Measurements from ENCODE around the gene TARS3. TPM values are rescaled to one million over a fixed set of nuclear protein-coding genes. Genes with fewer than 3 reads are reported as not detected.
A peak's percentile ranks its signal among the peaks of the same experiment; 100 is the strongest.
"Not testable (repeated sequence)": the region's sequence is repeated elsewhere in the genome, so short reads cannot be mapped to it uniquely, and the experiment has no call there.

Gene TARS3
- 13.9 and 15.2 TPM in 2 replicates for total RNA-seq

DNA sequence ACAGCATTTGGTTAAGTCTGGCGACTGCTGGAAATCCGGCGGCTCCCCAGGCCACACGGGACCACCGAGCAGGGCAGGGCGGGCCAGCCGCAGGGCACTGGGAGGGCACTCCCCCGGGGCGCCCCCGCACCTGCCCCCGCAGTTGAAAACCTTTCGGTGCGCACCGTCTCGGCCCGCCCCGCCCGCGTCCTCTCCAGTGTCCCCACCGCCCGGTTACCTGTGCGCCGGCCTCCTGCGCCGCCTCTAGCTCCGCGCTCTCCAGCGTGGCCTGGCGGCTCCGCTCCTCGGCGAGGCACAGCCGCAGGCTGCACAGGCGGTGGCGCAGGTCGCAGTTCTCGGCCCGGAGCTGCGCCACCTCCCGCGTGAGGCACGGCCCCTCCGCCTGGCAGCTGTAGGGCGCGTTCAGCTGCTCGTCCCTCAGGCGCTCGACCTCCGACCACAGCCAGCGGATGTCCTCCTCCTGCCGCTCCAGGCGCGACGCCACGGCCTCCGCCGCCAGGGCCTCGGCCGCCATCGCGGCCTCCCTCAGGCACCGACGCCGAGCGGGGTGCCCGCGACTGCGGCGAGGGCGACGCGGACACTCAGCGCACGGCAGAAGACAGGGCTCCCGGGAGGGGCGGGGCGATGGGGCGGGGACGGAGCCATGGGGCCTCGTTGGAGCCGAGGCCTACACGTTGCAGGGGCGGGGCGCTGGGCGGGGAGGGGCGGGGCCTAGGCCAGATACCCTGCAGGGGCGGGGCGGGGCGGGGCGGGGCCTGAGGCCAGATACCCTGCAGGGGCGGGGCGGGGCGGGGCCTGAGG, at the start of gene TARS3:
Gene TARS3 (minus strand): TSS at position 600 of the 801 bp plus-strand sequence. CDS start 86 bp downstream, at position 514.
- Mint-ChIP-seq H3K36me3 (ENCODE audit: low read depth) (peaks cover 30% of the 10 kb centered on the region), H3K9me3 (peaks cover 6% of the 10 kb centered on the region), H3K27ac (peak within 1 kb of the TSS; percentile 95), H3K4me3 (peak within 1 kb of the TSS; percentile 88), H3K4me1 (ENCODE audit: low read depth) (peaks cover 30% of the 10 kb centered on the region), H3K27me3 (ENCODE audit: insufficient read depth) (peaks cover under 1% of the 10 kb centered on the region)
- DNase-seq (ENCODE audit: low spot score): peak; percentile 83
- intact Hi-C loops (cut with micrococcal nuclease): loop anchor here (1.0 to 5.0 kb wide), 7 partner anchors 17 to 1122 kb away; partner anchors contain the start of genes ASB7, LINS1, SELENOS and TM2D3

DNA sequence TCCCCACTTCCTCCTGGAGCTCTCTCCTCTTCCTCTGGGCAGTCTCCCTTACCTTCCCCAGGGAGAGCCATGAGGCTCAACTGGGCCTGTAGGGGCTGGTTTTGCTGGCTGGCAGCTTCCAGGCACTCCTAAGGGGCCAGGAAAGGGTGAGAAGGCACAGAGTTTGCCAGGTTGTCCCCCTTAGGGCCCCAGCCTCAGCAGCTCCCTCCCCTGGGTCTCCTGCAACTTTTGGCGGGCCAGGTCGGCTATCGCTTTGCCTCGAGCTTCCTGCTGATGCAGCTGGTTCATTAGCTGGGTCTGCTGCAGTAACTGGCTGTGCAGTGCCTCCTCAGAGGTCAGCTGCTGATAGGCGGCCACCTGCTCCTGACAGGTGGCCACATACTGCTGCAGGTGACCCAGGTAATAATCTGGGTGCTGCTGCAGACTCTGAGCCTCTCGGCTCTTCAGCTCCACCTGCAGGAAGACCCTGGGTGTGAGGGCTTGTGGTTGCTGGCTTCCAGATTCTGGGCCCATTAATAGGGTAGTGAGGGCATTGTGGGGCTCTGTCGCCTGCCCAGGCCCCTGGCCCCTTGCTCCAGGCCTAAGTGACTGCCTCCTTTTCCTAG, 49.3 kb upstream of the TARS3 start:
- no peak overlapping the region for H3K4me3 Mint-ChIP-seq
- no peak overlapping the region for H3K27ac Mint-ChIP-seq
- intact Hi-C loops (cut with micrococcal nuclease): no loop called here
- peaks cover 2% of the 10 kb centered on the region for H3K27me3 Mint-ChIP-seq (ENCODE audit: insufficient read depth)
- H3K4me1 Mint-ChIP-seq (ENCODE audit: low read depth): no peaks in the 10 kb centered on the region
- no peaks in the 10 kb centered on the region for H3K36me3 Mint-ChIP-seq (ENCODE audit: low read depth)
- DNase-seq (ENCODE audit: low spot score): no peak
- no peaks in the 10 kb centered on the region for H3K9me3 Mint-ChIP-seq

DNA sequence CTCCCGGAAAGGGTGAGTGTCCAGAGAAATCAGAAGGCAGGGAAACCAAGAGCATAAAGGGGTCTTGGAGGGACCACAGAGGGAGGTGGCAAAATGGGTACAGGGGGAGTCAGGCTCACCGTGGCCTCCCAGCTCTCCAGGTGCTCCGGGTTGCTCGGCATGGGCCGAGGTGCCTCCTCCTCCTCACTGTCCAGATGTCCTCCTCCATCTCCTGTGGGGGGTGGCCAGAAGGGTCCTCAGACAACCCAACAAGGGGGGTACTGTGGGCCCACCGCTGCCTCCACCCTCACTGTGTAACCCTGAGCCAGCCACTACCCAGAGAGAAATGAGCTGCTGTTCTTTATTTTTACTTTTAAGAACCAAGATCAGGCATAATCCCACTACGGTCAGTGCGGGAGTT, 48.6 kb upstream of the TARS3 start:
- DNase-seq (ENCODE audit: low spot score): no peak
- Mint-ChIP-seq H3K27ac (no peak overlapping the region), H3K36me3 (ENCODE audit: low read depth) (no peaks in the 10 kb centered on the region), H3K9me3 (no peaks in the 10 kb centered on the region), H3K27me3 (ENCODE audit: insufficient read depth) (peaks cover 2% of the 10 kb centered on the region), H3K4me3 (no peak overlapping the region), H3K4me1 (ENCODE audit: low read depth) (no peaks in the 10 kb centered on the region)
- intact Hi-C loops (cut with micrococcal nuclease): no loop called here

DNA sequence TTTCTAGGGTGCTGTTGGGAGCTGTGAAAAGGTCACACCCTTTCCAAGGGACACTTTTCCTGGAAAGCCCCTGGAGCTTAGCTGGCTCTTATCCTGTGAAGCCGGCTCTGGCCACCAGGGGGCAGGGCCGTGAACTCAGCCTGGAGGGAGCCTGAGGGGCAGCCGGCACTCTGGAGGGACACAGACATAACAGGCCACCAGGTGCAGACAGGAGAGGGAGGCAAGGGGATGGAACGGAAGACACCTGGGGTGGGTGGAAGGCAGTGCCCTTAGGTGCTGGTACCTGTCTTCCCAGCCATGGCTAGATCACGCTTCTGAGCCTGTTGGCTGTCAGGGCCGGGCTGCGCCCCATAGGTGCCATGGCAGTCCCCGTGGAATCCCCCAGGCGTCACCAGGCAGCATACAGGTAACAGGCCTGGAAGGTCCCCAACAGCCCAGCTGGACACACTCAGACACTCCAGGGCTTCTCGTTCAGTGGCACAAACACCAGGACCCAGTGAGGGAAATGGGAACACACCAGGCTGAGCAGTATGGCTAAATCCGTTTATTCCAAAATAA, 42.9 kb upstream of the TARS3 start:
- H3K27me3 Mint-ChIP-seq (ENCODE audit: insufficient read depth); H3K4me3 Mint-ChIP-seq; H3K27ac Mint-ChIP-seq; H3K4me1 Mint-ChIP-seq (ENCODE audit: low read depth); H3K36me3 Mint-ChIP-seq (ENCODE audit: low read depth); intact Hi-C loops (cut with micrococcal nuclease); DNase-seq (ENCODE audit: low spot score); H3K9me3 Mint-ChIP-seq: not testable (repeated sequence)

DNA sequence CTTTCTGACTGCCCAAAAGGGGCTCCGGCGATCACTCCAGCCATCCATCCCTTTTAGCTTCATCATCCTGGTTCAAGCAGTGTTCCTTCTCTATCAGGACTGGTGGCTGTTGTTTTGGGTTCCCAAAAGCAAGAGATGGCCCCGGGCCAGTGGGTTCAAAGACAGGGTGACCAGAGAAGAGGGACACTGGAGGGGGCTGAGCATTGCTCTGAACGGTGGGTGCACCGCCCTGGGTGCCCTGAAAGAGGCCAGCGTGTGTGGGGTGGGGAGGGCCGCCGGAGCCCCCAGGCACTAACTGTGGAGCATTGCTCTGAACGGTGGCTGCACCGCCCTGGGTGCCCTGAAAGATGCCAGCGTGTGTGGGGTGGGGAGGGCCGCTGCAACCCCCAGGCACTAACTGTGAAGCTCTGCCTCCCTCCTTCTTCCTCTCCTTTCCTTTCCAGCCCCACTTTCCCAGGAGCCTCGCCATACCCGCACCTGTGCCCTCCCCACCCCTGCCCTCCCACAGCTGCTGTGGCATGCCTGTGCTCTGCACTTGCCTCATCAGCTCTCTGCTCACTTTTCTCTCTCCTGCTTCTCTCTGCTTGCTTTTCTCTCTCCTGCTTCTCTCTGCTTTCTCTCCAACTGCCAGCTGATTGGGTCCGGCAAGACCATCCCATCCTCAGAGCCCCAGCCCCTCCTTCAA, 41.6 kb upstream of the TARS3 start:
- Mint-ChIP-seq H3K4me3 (no peak overlapping the region), H3K36me3 (ENCODE audit: low read depth) (no peaks in the 10 kb centered on the region), H3K27me3 (ENCODE audit: insufficient read depth) (no peaks in the 10 kb centered on the region), H3K27ac (peak overlapping the region; percentile 3), H3K9me3 (no peaks in the 10 kb centered on the region), H3K4me1 (ENCODE audit: low read depth) (no peaks in the 10 kb centered on the region)
- intact Hi-C loops (cut with micrococcal nuclease): no loop called here
- no peak for DNase-seq (ENCODE audit: low spot score)

DNA sequence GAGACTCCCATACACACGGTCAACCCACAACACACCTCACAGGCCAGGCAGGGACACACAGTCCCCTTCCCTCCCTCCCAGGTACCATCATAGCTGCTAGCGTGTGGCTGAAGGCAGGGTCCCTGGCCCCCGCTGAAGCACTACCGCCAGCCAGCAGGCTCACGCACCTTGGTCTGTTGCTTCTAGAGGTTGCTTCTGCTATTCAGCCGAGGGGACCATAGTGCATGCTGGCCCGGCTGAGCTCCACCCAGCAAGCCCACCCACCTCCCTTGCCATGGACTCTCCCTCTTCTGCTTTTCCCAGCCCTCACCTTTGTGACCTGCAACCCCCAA, 41.0 kb upstream of the TARS3 start:
- H3K9me3 Mint-ChIP-seq; H3K27me3 Mint-ChIP-seq (ENCODE audit: insufficient read depth); H3K4me3 Mint-ChIP-seq; DNase-seq (ENCODE audit: low spot score); H3K27ac Mint-ChIP-seq; intact Hi-C loops (cut with micrococcal nuclease); H3K4me1 Mint-ChIP-seq (ENCODE audit: low read depth); H3K36me3 Mint-ChIP-seq (ENCODE audit: low read depth): not testable (repeated sequence)

DNA sequence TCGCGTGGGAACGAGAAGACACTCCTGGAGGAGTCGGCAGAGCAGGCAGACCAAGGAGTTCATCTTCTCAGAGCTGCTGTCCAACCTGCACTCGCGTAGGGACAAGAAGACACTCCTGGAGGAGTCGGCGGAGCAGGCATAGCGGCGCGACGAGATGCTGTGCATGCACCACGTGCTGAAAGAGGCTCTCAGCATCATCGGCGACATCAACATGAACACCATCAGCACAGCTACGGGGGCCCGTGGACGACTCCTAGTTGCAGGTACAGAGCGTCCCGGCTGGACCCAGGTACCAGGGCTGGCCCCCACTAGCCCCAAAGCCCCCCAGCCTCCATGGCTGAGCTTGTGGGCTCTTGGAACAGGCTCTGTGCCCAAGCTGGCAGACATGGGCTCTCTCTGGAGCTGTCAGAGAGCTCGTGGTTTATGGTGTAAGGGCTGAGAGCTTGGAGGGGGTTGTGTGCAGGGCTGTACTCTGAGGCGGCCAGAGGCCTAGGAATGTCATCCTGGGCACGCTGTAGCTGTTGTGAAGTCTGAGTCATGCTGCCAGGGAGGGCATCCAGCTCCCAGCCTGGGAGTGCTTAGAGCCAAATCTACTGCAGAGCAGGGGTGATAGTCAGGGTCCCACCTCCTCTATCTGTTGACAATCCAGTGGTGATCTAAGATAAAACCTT, 40.5 kb upstream of the TARS3 start:
- H3K36me3 Mint-ChIP-seq (ENCODE audit: low read depth); H3K9me3 Mint-ChIP-seq; H3K4me3 Mint-ChIP-seq; H3K27ac Mint-ChIP-seq; H3K27me3 Mint-ChIP-seq (ENCODE audit: insufficient read depth); DNase-seq (ENCODE audit: low spot score); H3K4me1 Mint-ChIP-seq (ENCODE audit: low read depth); intact Hi-C loops (cut with micrococcal nuclease): not testable (repeated sequence)

DNA sequence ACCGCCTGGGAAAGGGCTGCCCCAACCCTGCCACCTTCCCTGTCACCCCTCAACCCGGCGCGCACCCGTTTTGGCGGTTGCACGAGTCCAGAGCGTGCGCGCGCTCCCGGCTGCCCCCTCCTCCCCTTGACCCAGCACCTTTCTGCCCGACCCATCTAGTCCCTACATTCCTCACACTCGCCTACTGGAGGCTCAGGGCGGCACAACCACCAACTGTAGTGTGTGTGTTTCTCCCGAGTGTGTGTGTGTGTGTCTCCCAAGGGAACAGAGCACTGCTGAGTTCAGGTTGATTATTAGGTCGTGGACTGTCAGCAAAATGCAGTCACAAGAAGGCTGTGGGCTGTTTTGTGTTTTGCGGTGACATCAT, 22.4 kb upstream of the TARS3 start:
- H3K4me3 Mint-ChIP-seq: peak overlapping the region; percentile 76
- H3K4me1 Mint-ChIP-seq (ENCODE audit: low read depth): peaks cover 14% of the 10 kb centered on the region
- H3K27ac Mint-ChIP-seq; DNase-seq (ENCODE audit: low spot score); H3K36me3 Mint-ChIP-seq (ENCODE audit: low read depth); H3K9me3 Mint-ChIP-seq; H3K27me3 Mint-ChIP-seq (ENCODE audit: insufficient read depth); intact Hi-C loops (cut with micrococcal nuclease): not testable (repeated sequence)

DNA sequence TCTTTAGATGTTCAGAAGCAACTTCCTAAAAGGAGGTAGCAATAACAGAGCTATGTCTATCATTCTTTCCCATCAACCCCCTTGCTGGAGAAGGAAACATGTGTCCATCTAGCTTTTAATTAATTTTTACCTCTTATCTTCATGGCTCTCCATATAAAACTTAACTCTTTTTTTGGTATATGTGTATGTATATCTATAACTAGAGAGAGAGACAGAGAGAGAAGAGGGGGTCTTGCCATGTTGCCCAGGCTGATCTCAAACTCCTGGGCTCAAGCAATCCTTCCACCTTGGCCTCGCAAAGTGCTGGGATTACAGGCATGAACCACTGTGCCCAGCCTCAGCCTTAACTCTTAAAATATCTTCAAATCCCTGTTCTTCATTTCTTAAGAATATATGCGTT, 10.6 kb upstream of the TARS3 start:
- H3K4me3 Mint-ChIP-seq; H3K27me3 Mint-ChIP-seq (ENCODE audit: insufficient read depth); H3K4me1 Mint-ChIP-seq (ENCODE audit: low read depth); intact Hi-C loops (cut with micrococcal nuclease); DNase-seq (ENCODE audit: low spot score); H3K36me3 Mint-ChIP-seq (ENCODE audit: low read depth); H3K27ac Mint-ChIP-seq; H3K9me3 Mint-ChIP-seq: not testable (repeated sequence)

DNA sequence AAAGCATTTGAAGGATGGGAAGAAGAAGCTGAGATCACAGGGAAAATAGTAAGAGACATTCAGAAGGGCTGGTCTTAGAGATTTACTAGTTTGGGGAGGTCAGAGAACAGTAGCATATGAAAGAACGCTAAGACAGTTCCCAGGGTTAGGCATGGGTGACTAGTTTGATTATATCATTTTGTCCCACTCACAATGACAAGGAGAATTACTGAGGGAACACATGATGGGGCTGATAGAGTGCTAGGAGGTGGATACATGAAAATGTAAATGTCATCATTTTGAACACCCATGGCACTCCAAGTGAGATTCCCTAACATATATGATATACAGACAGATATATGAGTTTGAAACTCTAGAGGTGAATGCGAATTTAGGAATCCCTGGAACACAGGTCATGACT, 9.3 kb upstream of the TARS3 start:
- no peak overlapping the region for H3K27ac Mint-ChIP-seq
- H3K9me3 Mint-ChIP-seq: no peaks in the 10 kb centered on the region
- no peaks in the 10 kb centered on the region for H3K4me1 Mint-ChIP-seq (ENCODE audit: low read depth)
- intact Hi-C loops (cut with micrococcal nuclease): no loop called here
- peaks cover 6% of the 10 kb centered on the region for H3K27me3 Mint-ChIP-seq (ENCODE audit: insufficient read depth)
- no peak overlapping the region for H3K4me3 Mint-ChIP-seq
- H3K36me3 Mint-ChIP-seq (ENCODE audit: low read depth): peaks cover 2% of the 10 kb centered on the region
- DNase-seq (ENCODE audit: low spot score): no peak

DNA sequence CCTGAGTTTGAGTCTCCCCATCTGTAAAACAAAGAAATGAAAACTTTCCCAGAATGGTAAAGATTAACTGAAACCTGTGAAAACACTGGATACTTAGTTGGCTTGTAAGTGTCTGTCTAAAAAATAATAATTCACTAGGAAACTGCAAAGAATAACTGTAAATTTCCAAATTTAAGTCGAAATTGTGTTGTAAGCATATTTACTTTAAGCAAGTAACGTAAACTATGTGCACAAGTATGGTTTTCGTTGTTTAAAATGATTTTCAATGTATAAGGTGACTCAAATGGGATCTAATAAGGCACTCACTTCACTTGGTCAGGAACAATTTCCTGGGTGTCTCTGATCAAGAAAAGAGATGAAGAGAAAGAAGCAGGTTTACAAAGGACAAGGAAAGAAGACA, 8.5 kb upstream of the TARS3 start:
- H3K4me3 Mint-ChIP-seq: no peak overlapping the region
- H3K27me3 Mint-ChIP-seq (ENCODE audit: insufficient read depth): peaks cover 6% of the 10 kb centered on the region
- no peaks in the 10 kb centered on the region for H3K4me1 Mint-ChIP-seq (ENCODE audit: low read depth)
- H3K9me3 Mint-ChIP-seq: no peaks in the 10 kb centered on the region
- peaks cover 2% of the 10 kb centered on the region for H3K36me3 Mint-ChIP-seq (ENCODE audit: low read depth)
- intact Hi-C loops (cut with micrococcal nuclease): no loop called here
- no peak overlapping the region for H3K27ac Mint-ChIP-seq
- DNase-seq (ENCODE audit: low spot score): no peak

DNA sequence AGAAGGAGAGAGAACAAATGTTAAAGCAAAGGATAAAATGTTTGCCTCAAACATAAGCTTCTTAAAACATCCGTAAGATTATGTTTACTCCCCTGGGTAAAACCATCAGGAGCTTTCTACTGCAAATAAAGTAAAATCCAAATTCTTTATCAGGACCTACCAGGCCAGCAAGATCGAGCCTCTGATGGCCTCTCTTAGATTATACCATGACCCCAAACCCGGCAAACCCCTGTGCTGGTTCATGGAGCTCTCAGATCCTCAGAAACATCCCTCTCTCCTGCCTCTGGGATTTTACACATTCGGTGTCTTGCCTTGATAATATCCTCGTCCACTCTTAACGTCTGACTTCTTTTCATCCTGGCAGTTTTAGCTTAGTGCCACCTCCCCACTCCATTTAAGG, 7.5 kb upstream of the TARS3 start:
- DNase-seq (ENCODE audit: low spot score): no peak
- peaks cover 6% of the 10 kb centered on the region for H3K27me3 Mint-ChIP-seq (ENCODE audit: insufficient read depth)
- H3K9me3 Mint-ChIP-seq: no peaks in the 10 kb centered on the region
- H3K27ac Mint-ChIP-seq: no peak overlapping the region
- no peak overlapping the region for H3K4me3 Mint-ChIP-seq
- no peaks in the 10 kb centered on the region for H3K36me3 Mint-ChIP-seq (ENCODE audit: low read depth)
- no peaks in the 10 kb centered on the region for H3K4me1 Mint-ChIP-seq (ENCODE audit: low read depth)
- intact Hi-C loops (cut with micrococcal nuclease): no loop called here

DNA sequence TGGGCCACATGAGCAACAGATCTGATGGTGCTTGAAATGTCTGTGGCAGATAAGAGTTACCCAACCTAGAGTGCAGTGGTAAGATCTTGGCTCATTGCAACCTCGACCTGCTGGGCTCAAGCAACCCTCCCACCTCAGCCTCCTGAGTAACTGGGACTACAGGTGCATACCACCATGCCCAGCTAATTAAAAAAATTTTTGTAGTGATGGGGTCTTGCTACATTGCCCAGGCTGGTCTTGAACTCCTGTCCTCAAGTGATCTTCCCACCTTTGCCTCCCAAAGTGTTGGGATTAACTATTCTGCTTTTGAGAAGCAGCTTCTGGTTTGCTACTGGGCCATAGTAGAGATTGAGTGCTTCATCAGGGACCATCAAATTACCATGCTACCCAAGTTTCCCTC, 2.9 kb upstream of the TARS3 start:
- DNase-seq (ENCODE audit: low spot score): no peak
- Mint-ChIP-seq H3K9me3 (no peaks in the 10 kb centered on the region), H3K36me3 (ENCODE audit: low read depth) (peaks cover 5% of the 10 kb centered on the region), H3K27ac (no peak overlapping the region), H3K4me3 (no peak overlapping the region), H3K27me3 (ENCODE audit: insufficient read depth) (peaks cover 3% of the 10 kb centered on the region), H3K4me1 (ENCODE audit: low read depth) (peaks cover 13% of the 10 kb centered on the region)
- intact Hi-C loops (cut with micrococcal nuclease): no loop called here
